Neural progenitor cell (in vitro differentiated cells): ENCODE data around the gene GTF2IRD1. TPM values are rescaled to one million over a fixed set of nuclear protein-coding genes. Genes with fewer than 3 reads are reported as not detected.

Source experiments
- DNase-seq: peaks from one replicate; pipeline ENCODE4 v3.0.0-alpha.2; 2016; ENCODE audit warnings: low spot score
- H2AFZ ChIP-seq: fragments of 200-600 bp; sonication (generic); replicated peaks from 2 replicates; pipeline ENCODE4 v1.6.1; 2016; ENCODE audit warnings: antibody characterized with exemption
- H3F3A ChIP-seq: fragments of 200-600 bp; sonication (generic); 2 replicates; pipeline ENCODE4 v1.6.1; 2016; ENCODE audit warnings: antibody characterized with exemption, low read depth
- H3K27ac ChIP-seq: fragments of 200-600 bp; sonication (generic); 2 replicates; pipeline ENCODE4 v1.5.1; 2016; ENCODE audit warnings: mild to moderate bottlenecking
- H3K27me3 ChIP-seq: fragments of 200-600 bp; sonication (generic); 2 replicates; pipeline ENCODE4 v1.6.1; 2016; ENCODE audit warnings: mild to moderate bottlenecking, moderate library complexity
- H3K36me3 ChIP-seq: fragments of 200-600 bp; sonication (generic); 2 replicates; pipeline ENCODE4 v1.5.1; 2016
- H3K4me1 ChIP-seq: fragments of 200-600 bp; sonication (generic); 2 replicates; pipeline ENCODE4 v1.6.1; 2016; ENCODE audit warnings: mixed run types
- H3K4me2 ChIP-seq: fragments of 200-600 bp; sonication (generic); 2 replicates; pipeline ENCODE4 v1.6.1; 2016
- H3K4me3 ChIP-seq: fragments of 200-600 bp; sonication (generic); 2 replicates; pipeline ENCODE4 v1.5.1; 2016
- H3K79me2 ChIP-seq: fragments of 200-600 bp; sonication (generic); 2 replicates; pipeline ENCODE4 v1.6.1; 2016; ENCODE audit warnings: low read depth
- H3K9ac ChIP-seq: fragments of 200-600 bp; sonication (generic); 2 replicates; pipeline ENCODE4 v1.6.1; 2016
- H3K9me3 ChIP-seq: fragments of 200-600 bp; sonication (generic); 2 replicates; pipeline ENCODE4 v1.5.1; 2016; ENCODE audit warnings: low read depth
- H4K20me1 ChIP-seq: fragments of 200-600 bp; sonication (generic); 2 replicates; pipeline ENCODE4 v1.6.1; 2016; ENCODE audit warnings: low read depth
- H3K27ac Mint-ChIP-seq: 3 replicates; pipeline ENCODE4 v1.8.0; 2021; ENCODE audit warnings: mixed read lengths
- H3K27me3 Mint-ChIP-seq: 2 replicates; pipeline ENCODE4 v1.8.0; 2022; ENCODE audit warnings: low read depth, mild to moderate bottlenecking, inconsistent platforms, moderate library complexity, mixed read lengths; ENCODE audit not compliant: insufficient read depth
- H3K36me3 Mint-ChIP-seq: 3 replicates; pipeline ENCODE4 v1.8.0; 2021; ENCODE audit warnings: mixed read lengths
- H3K4me1 Mint-ChIP-seq: 3 replicates; pipeline ENCODE4 v1.8.0; 2021; ENCODE audit warnings: mixed read lengths
- H3K4me3 Mint-ChIP-seq: 3 replicates; pipeline ENCODE4 v1.8.0; 2021; ENCODE audit warnings: mild to moderate bottlenecking, moderate library complexity, mixed read lengths
- H3K9me3 Mint-ChIP-seq: 3 replicates; pipeline ENCODE4 v1.8.0; 2020; ENCODE audit warnings: mixed read lengths
- EZH2 ChIP-seq: fragments of 200-600 bp; sonication (generic); IDR thresholded peaks from 2 replicates; pipeline ENCODE4 v1.6.1; 2017; ENCODE audit warnings: antibody characterized with exemption, mild to moderate bottlenecking, moderate library complexity
- EZH2phosphoT487 ChIP-seq: fragments of 200-600 bp; sonication (generic); IDR thresholded peaks from 2 replicates; pipeline ENCODE4 v1.6.1; 2017; ENCODE audit warnings: antibody characterized with exemption
- total RNA-seq: library from RNA; depleted of rRNA; stranded (reverse); fragments of >200 nt; gene quantifications from 2 replicates; pipeline ENCODE4 v1.2.3, GENCODE V29; 2015; ENCODE audit warnings: low replicate concordance
- TF ChIP-seq, protein P1 (sequence below): fragments of 200-600 bp; sonication (generic); IDR thresholded peaks from 2 replicates; pipeline ENCODE4 v1.5.1; 2017; ENCODE audit warnings: antibody characterized with exemption, mild to moderate bottlenecking

The GTF2IRD1 gene
- total RNA-seq, 1 donor from 2014 or later: 25.6 TPM

DNA sequence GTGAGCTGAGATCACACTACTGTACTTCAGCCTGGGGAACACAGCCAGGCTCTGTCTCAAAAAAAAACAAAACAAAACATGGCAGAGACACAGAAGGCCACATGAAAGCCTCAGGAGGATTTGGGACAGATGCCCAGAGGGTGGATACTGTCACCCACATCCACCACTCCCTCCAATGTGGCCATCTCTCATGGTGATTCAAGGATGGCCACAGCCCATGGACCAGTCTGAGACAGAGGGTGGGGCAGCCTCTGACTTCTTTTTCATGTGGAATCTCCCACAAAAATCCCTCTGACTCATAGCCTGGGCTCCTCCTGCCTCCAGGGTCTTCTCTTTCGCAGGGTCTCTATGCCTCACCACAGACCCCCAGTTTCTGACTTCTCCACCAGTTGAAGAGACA, 144.9 kb downstream of the GTF2IRD1 start:
- H3K79me2 ChIP-seq: no peaks in the 10 kb centered on the region
- no peaks in the 10 kb centered on the region for H4K20me1 ChIP-seq
- no peaks in the 10 kb centered on the region for H3K36me3 ChIP-seq
- no peaks in the 10 kb centered on the region for H3F3A ChIP-seq
- DNase-seq: no peak
- no peak overlapping the region for H3K27ac ChIP-seq
- no peak overlapping the region for H3K9ac ChIP-seq
- no peak overlapping the region for H2AFZ ChIP-seq
- Mint-ChIP-seq H3K9me3 (no peaks in the 10 kb centered on the region), H3K27me3 (peaks cover 9% of the 10 kb centered on the region), H3K4me3 (no peak overlapping the region), H3K36me3 (peaks cover 17% of the 10 kb centered on the region), H3K27ac (no peak overlapping the region), H3K4me1 (no peaks in the 10 kb centered on the region)
- no peaks in the 10 kb centered on the region for H3K27me3 ChIP-seq
- H3K4me1 ChIP-seq: no peaks in the 10 kb centered on the region
- no peaks in the 10 kb centered on the region for H3K9me3 ChIP-seq
- no peak overlapping the region for H3K4me2 ChIP-seq
- H3K4me3 ChIP-seq: no peak overlapping the region
- no peak for TF ChIP-seq EZH2
- TF ChIP-seq, protein P1, sequence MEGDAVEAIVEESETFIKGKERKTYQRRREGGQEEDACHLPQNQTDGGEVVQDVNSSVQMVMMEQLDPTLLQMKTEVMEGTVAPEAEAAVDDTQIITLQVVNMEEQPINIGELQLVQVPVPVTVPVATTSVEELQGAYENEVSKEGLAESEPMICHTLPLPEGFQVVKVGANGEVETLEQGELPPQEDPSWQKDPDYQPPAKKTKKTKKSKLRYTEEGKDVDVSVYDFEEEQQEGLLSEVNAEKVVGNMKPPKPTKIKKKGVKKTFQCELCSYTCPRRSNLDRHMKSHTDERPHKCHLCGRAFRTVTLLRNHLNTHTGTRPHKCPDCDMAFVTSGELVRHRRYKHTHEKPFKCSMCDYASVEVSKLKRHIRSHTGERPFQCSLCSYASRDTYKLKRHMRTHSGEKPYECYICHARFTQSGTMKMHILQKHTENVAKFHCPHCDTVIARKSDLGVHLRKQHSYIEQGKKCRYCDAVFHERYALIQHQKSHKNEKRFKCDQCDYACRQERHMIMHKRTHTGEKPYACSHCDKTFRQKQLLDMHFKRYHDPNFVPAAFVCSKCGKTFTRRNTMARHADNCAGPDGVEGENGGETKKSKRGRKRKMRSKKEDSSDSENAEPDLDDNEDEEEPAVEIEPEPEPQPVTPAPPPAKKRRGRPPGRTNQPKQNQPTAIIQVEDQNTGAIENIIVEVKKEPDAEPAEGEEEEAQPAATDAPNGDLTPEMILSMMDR: no peak
- TF ChIP-seq EZH2phosphoT487: no peak

DNA sequence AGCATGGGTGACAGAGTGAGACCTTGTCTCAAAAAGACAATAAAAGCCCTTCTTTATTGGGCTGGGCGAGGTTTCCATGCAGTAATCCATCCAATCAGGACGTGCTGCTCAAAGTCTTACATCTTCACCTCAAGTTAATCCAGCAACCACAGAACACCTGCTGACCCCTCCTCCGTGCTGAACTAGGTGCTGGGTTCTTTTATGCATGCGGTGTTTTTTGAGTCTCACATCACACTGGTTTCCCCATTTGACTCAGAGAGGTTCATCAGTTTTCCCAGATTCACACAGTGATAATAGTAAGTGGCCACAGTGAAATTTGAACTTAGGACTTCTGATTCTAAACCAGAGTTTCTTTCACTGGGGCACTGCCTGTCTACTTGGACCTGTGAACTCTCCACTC, 145.5 kb downstream of the GTF2IRD1 start:
- Histone ChIP-seq H3K9ac (no peak overlapping the region), H3K4me1 (no peaks in the 10 kb centered on the region), H3K9me3 (no peaks in the 10 kb centered on the region), H3K79me2 (no peaks in the 10 kb centered on the region), H3K36me3 (no peaks in the 10 kb centered on the region), H3K27me3 (no peaks in the 10 kb centered on the region), H2AFZ (no peak overlapping the region), H3K4me3 (no peak overlapping the region), H4K20me1 (no peaks in the 10 kb centered on the region), H3F3A (peaks cover 3% of the 10 kb centered on the region), H3K27ac (no peak overlapping the region), H3K4me2 (no peak overlapping the region)
- Mint-ChIP-seq H3K36me3 (peaks cover 16% of the 10 kb centered on the region), H3K4me3 (no peak overlapping the region), H3K27ac (no peak overlapping the region), H3K27me3 (peaks cover 9% of the 10 kb centered on the region), H3K4me1 (no peaks in the 10 kb centered on the region), H3K9me3 (no peaks in the 10 kb centered on the region)
- TF ChIP-seq, protein P1: no peak
- TF ChIP-seq EZH2phosphoT487 (no peak), EZH2 (no peak)
- DNase-seq: no peak

DNA sequence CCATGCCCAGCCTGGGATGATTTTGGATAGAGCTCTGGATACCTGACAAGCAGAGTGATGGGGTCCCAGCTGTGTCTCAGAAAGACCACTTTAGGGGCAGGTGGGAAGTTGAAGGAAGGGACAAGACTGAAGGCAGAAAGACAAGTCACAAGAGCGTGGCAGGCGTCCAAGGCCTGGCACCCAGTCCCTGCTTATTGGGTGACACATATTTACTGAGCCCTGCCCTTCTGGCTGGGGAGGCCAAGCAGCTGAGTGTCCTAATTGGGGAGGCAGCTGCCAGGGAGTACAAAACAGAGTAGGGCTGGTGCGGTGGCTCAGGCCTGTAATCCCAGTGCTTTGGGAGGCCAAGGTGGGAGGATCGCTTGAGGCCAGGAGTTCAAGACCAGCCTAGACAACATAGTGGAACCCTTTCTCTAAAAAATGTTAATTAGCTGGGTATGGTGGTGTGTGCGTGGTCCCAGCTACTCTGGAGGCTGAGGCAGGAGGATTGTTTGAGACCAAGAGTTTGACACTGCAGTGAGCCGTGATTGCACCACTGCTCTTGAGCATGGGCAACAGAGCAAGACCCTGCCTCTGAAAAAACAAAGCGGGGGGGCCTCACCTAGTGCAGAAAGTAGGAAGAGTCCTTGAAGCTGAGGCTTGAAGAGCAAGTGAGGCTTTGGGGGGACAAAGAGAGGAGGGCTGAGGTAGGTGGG, 150.8 kb downstream of the GTF2IRD1 start:
- H3K36me3 ChIP-seq: no peaks in the 10 kb centered on the region
- no peaks in the 10 kb centered on the region for H4K20me1 ChIP-seq
- no peak overlapping the region for H3K4me3 ChIP-seq
- H3K27ac Mint-ChIP-seq: no peak overlapping the region
- H3K4me2 ChIP-seq: no peak overlapping the region
- DNase-seq: no peak
- TF ChIP-seq, protein P1: no peak
- TF ChIP-seq EZH2 (no peak), EZH2phosphoT487 (no peak)
- H3K9me3 Mint-ChIP-seq: no peaks in the 10 kb centered on the region
- peaks cover 4% of the 10 kb centered on the region for H3K4me1 ChIP-seq
- no peaks in the 10 kb centered on the region for H3K79me2 ChIP-seq
- peaks cover 6% of the 10 kb centered on the region for H3K36me3 Mint-ChIP-seq
- H2AFZ ChIP-seq: no peak overlapping the region
- H3K9ac ChIP-seq: no peak overlapping the region
- H3K4me1 Mint-ChIP-seq: peaks cover 4% of the 10 kb centered on the region
- H3F3A ChIP-seq: peaks cover 21% of the 10 kb centered on the region
- H3K4me3 Mint-ChIP-seq: no peak overlapping the region
- no peaks in the 10 kb centered on the region for H3K27me3 ChIP-seq
- H3K9me3 ChIP-seq: no peaks in the 10 kb centered on the region
- H3K27ac ChIP-seq: no peak overlapping the region
- H3K27me3 Mint-ChIP-seq: peaks cover 11% of the 10 kb centered on the region
